Measurements from ENCODE around the gene PTMS. TPM values are rescaled to one million over a fixed set of nuclear protein-coding genes. Genes with fewer than 3 reads are reported as not detected.

PTMS gene
- total and polyA plus RNA-seq, 4 donors, result 358 to 584 (median 473) TPM

DNA sequence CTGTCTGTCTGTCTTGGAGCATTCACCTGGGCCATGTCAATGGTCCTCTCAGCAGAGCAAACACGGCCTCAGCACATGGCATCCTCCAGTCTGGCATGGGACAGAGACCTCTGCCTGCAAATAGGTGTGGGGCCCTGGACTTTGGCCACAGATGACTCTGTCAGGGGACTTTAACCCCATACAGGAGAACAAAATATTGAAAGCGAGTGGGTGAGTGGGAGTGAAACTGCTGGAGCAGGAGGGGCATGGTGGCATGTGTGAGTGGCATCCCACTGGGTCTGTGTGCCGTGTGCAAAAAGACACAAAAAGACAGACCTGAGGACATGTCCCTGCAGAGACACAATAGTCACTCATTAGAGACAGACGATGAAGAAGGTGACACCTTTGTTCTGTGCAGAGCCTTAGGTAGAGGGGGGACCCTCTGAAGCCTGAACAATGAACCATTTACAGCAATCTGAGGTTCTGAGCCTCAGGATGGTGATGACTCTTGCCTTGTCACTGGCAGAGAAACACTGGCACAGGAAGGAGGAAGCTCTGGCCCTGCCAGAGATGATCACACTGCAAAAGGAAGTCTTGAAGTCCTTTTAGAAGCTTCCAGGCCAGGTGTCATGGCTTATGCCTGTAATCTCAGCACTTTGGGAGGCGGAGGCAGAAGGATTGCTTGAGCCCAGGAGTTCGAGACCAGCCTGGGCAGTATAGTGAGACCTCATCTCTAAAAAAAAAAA, 13.7 kb downstream of the PTMS start:
- no peak for ATAC-seq (ENCODE audit: low FRiP score)
- no peaks in the 10 kb centered on the region for H3K36me3 ChIP-seq (ENCODE audit: control insufficient read depth in 1 of 2, insufficient read depth in 2 of 2, low read length in 1 of 2)

DNA sequence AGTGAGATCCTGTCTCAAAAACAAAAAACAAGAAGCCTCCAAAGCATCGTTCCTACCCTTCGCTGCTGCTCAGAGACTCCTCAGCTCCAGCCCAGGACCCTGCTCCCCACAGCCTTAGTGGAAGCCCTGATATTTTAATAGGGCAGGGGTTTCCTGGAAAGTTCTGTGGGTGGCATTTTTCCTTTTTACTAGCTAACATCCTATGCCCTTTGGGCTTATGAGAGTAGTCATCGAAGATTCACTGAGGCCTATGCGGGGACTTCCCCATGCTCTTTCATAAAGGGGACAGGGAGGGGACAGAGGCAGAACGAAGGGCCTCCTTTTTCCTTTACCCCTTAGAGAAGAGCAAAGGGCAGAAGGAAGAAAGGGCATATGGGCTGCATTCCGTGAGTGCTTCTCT, 14.4 kb downstream of the PTMS start:
- DNase-seq, result no peak
- Histone ChIP-seq H3K27ac (ENCODE audit: low read depth in 1 of 2, low read length in 2 of 2) (no peak overlapping the region), H3K36me3 (ENCODE audit: control insufficient read depth in 1 of 2, insufficient read depth in 2 of 2, low read length in 1 of 2) (no peaks in the 10 kb centered on the region), H3K9me3 (ENCODE audit: control insufficient read depth, low read length) (no peaks in the 10 kb centered on the region), H3K4me3 (ENCODE audit: low read length in 2 of 2) (no peak overlapping the region), H3K27me3 (ENCODE audit: control insufficient read depth in 1 of 2, insufficient read depth in 2 of 2, low read length in 1 of 2) (no peaks in the 10 kb centered on the region), H3K4me1 (ENCODE audit: control insufficient read depth in 1 of 2, insufficient read depth in 2 of 2, low read length in 2 of 2) (no peaks in the 10 kb centered on the region)
- intact Hi-C loops (cut with DNase I), result no loop called here
- ATAC-seq (ENCODE audit: low FRiP score), result no peak
- 91 to 94% methylated on average over 6 of the region's 6 CpGs for WGBS, 2 donors

More for the DNA sequence above, 13.7 kb downstream of the PTMS start:
- Histone ChIP-seq H3K27me3 (ENCODE audit: control insufficient read depth in 1 of 2, insufficient read depth in 2 of 2, low read length in 1 of 2) (no peaks in the 10 kb centered on the region), H3K4me3 (ENCODE audit: low read length in 2 of 2) (no peak overlapping the region), H3K4me1 (ENCODE audit: control insufficient read depth in 1 of 2, insufficient read depth in 2 of 2, low read length in 2 of 2) (no peaks in the 10 kb centered on the region), H3K9me3 (ENCODE audit: control insufficient read depth, low read length) (no peaks in the 10 kb centered on the region), H3K27ac (ENCODE audit: low read depth in 1 of 2, low read length in 2 of 2) (no peak overlapping the region)
- no peak for DNase-seq
- intact Hi-C loops (cut with DNase I), result loop anchor here (1.0 to 10.0 kb wide), 5 partner anchors 27 to 165 kb away; partner anchors contain the start of gene MLF2 (in 2 of the 2)
- WGBS, 2 donors, result 83 to 88% methylated on average over 6 of the region's 6 CpGs

DNA sequence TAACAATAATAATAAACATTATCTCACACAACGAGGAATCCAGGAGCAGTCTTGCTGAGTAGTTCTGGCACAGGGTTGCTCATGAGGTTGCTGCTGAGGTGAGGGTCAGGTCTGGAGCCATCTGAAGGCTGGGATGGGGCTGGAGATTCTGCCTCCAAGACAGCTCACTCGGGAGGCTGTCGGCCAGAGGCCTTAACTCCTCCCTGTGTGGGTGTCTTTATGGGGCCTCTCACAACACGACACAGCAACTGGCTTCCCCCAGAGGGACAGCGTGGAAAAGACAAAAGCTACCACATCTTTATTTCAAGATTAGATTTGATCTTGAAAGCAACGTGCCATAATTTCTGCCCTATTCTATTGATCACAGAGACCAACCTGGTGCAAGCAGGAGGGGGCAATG, 16.0 kb downstream of the PTMS start:
- intact Hi-C loops (cut with DNase I), result no loop called here
- no peaks in the 10 kb centered on the region for H3K4me1 ChIP-seq (ENCODE audit: control insufficient read depth in 1 of 2, insufficient read depth in 2 of 2, low read length in 2 of 2)
- H3K36me3 ChIP-seq (ENCODE audit: control insufficient read depth in 1 of 2, insufficient read depth in 2 of 2, low read length in 1 of 2), result no peaks in the 10 kb centered on the region
- no peak overlapping the region for H3K4me3 ChIP-seq (ENCODE audit: low read length in 2 of 2)
- no peaks in the 10 kb centered on the region for H3K9me3 ChIP-seq (ENCODE audit: control insufficient read depth, low read length)
- ATAC-seq (ENCODE audit: low FRiP score) (no peak), DNase-seq (no peak)
- 81 to 85% methylated on average over 6 of the region's 6 CpGs for WGBS, 2 donors
- no peaks in the 10 kb centered on the region for H3K27me3 ChIP-seq (ENCODE audit: control insufficient read depth in 1 of 2, insufficient read depth in 2 of 2, low read length in 1 of 2)
- no peak overlapping the region for H3K27ac ChIP-seq (ENCODE audit: low read depth in 1 of 2, low read length in 2 of 2)

DNA sequence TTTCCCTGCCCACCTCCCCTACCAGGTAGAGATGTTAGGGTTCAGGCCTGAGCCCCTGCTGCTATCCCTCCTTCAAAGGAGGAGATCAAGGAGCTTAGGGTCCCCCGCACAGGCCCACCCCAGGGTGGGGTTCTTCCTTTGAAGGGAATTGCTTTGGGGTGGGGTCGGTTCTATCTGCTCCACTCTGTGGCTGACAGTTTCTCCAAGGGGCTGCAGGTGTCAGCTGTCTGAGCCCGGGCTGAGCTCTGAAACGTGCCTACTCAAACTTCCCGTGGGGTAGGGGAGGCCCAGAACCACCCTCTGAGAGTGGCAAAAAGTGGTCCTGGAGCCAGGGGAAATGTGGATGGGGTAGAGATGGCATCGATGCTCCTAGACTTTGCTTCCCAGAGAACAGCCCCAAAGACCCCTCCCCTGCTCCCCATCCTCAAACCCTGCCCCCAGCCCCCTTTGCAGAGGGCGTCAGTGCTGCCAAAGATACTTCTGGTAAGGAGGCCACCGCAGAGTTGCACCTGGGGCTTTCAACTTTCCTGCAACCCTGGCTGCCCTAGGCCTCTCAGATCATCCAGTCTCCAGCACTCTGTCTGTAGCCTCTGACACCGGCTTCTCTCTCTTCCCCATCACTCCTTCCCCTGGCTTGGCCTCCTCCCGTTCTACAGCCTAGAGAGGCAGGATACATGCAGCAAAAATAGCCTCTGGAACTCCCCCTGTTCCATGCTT, 16.8 kb downstream of the PTMS start:
- 78 to 82% methylated on average over 10 of the region's 10 CpGs for WGBS, 2 donors
- Histone ChIP-seq H3K9me3 (ENCODE audit: control insufficient read depth, low read length) (no peaks in the 10 kb centered on the region), H3K27ac (ENCODE audit: low read depth in 1 of 2, low read length in 2 of 2) (no peak overlapping the region), H3K27me3 (ENCODE audit: control insufficient read depth in 1 of 2, insufficient read depth in 2 of 2, low read length in 1 of 2) (no peaks in the 10 kb centered on the region), H3K4me1 (ENCODE audit: control insufficient read depth in 1 of 2, insufficient read depth in 2 of 2, low read length in 2 of 2) (no peaks in the 10 kb centered on the region), H3K36me3 (ENCODE audit: control insufficient read depth in 1 of 2, insufficient read depth in 2 of 2, low read length in 1 of 2) (no peaks in the 10 kb centered on the region), H3K4me3 (ENCODE audit: low read length in 2 of 2) (no peak overlapping the region)
- intact Hi-C loops (cut with DNase I), result no loop called here
- ATAC-seq (ENCODE audit: low FRiP score) (no peak), DNase-seq (no peak)

DNA sequence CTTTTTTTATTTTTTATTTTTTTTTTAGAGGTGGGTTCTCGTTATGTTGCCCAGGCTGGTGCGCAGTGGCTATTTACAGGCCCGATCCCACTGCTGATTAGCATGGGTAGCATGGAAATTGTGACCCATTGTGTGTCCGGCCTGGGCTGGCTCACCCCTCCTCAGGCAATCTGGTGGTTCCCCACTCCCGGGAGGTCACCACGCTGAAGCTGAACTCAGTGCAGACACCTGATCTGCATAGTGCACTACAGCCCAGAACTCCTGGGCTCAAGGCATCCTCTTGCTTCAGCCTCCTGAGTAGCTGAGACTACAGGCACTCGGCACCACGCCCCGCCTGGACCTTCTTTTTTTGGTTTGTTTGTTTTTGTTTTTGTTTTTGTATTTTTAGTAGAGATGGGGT, 17.7 kb downstream of the PTMS start:
- DNase-seq (no peak), ATAC-seq (ENCODE audit: low FRiP score) (no peak)
- intact Hi-C loops (cut with DNase I), result no loop called here
- 92% methylated on average over 9 of the region's 9 CpGs for WGBS, 2 donors
- no peaks in the 10 kb centered on the region for H3K36me3 ChIP-seq (ENCODE audit: control insufficient read depth in 1 of 2, insufficient read depth in 2 of 2, low read length in 1 of 2)
- H3K4me3 ChIP-seq (ENCODE audit: low read length in 2 of 2), result no peak overlapping the region
- no peaks in the 10 kb centered on the region for H3K4me1 ChIP-seq (ENCODE audit: control insufficient read depth in 1 of 2, insufficient read depth in 2 of 2, low read length in 2 of 2)
- H3K27ac ChIP-seq (ENCODE audit: low read depth in 1 of 2, low read length in 2 of 2), result no peak overlapping the region
- no peaks in the 10 kb centered on the region for H3K27me3 ChIP-seq (ENCODE audit: control insufficient read depth in 1 of 2, insufficient read depth in 2 of 2, low read length in 1 of 2)
- H3K9me3 ChIP-seq (ENCODE audit: control insufficient read depth, low read length), result no peaks in the 10 kb centered on the region

DNA sequence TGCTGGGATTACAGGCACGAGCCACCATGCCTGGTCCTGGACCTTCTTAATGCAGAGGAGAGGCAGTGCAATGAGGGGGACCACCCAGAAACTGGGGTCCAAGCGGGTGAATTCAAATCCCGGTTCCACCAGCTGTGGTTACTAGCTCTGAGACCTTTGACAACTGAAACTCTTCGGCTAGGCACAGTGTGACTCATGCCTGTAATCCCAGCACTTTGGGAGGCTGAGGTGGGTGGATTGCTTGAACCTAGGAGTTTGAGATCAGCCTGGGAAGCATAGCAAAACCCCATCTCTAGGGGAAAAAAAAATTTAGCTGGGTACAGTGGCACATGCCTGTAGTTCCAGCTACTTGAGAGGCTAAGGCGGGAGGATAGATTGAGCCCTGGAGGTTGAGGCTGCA, 18.1 kb downstream of the PTMS start:
- H3K27ac ChIP-seq (ENCODE audit: low read depth in 1 of 2, low read length in 2 of 2), result no peak overlapping the region
- no peaks in the 10 kb centered on the region for H3K4me1 ChIP-seq (ENCODE audit: control insufficient read depth in 1 of 2, insufficient read depth in 2 of 2, low read length in 2 of 2)
- H3K27me3 ChIP-seq (ENCODE audit: control insufficient read depth in 1 of 2, insufficient read depth in 2 of 2, low read length in 1 of 2), result no peaks in the 10 kb centered on the region
- 77 to 85% methylated on average over 5 of the region's 5 CpGs for WGBS, 2 donors
- ATAC-seq (ENCODE audit: low FRiP score) (no peak), DNase-seq (no peak)
- intact Hi-C loops (cut with DNase I), result no loop called here
- no peaks in the 10 kb centered on the region for H3K36me3 ChIP-seq (ENCODE audit: control insufficient read depth in 1 of 2, insufficient read depth in 2 of 2, low read length in 1 of 2)
- no peaks in the 10 kb centered on the region for H3K9me3 ChIP-seq (ENCODE audit: control insufficient read depth, low read length)
- no peak overlapping the region for H3K4me3 ChIP-seq (ENCODE audit: low read length in 2 of 2)

DNA sequence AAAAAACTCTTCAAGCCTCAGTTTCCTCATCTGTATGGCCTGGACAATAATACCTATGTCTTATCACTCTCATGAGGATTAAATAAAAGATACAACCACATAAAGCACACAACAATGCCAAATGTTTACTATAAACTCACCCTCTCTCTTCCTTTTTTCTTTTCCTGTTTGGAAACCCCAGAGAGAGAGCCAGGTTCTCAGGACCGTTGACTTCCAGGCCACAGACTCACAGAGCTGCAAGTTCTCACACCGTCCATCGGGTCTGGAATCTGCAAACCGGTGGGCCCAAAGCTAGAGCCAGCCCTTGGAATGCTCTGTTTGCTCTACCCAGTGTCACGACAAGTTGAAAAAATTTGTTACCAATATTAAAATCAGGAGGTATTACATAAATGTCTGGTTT, 18.6 kb downstream of the PTMS start:
- 73 to 74% methylated on average over 5 of the region's 5 CpGs for WGBS, 2 donors
- DNase-seq (no peak), ATAC-seq (ENCODE audit: low FRiP score) (no peak)
- intact Hi-C loops (cut with DNase I), result no loop called here
- Histone ChIP-seq H3K4me1 (ENCODE audit: control insufficient read depth in 1 of 2, insufficient read depth in 2 of 2, low read length in 2 of 2) (no peaks in the 10 kb centered on the region), H3K27ac (ENCODE audit: low read depth in 1 of 2, low read length in 2 of 2) (no peak overlapping the region), H3K4me3 (ENCODE audit: low read length in 2 of 2) (no peak overlapping the region), H3K27me3 (ENCODE audit: control insufficient read depth in 1 of 2, insufficient read depth in 2 of 2, low read length in 1 of 2) (no peaks in the 10 kb centered on the region), H3K9me3 (ENCODE audit: control insufficient read depth, low read length) (no peaks in the 10 kb centered on the region), H3K36me3 (ENCODE audit: control insufficient read depth in 1 of 2, insufficient read depth in 2 of 2, low read length in 1 of 2) (no peaks in the 10 kb centered on the region)

DNA sequence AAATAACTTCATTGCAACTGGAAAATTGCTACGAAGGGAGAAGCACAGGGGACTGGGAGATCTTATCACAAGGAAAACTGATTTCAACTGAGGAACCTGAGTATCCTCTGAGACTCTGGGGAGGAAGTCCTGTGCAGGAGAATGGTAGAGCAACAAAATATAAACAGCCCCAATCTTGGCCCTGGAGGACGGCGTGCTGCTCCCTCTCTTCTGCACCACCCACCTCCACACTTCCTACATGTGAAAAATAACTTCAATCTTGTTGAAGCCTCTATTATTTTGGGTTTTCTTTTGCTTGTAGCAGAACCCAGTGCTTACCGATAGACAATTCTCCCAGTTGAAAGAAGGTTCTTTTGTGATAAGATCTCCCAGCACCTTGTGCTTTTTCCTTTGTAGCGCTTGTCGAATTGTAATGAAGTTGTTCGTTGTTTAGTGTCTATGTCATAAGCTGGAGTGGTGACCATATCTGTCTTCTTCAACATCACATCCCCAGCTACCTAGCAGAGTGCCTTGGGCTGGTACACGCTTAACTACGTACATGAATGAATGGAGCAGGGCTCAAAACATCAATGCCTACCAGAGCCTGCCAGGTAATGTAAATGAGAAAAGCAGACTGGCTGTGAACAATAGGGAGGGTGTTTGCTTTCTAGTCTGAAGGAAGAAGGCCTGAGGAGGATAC, 20.4 kb downstream of the PTMS start:
- H3K27me3 ChIP-seq (ENCODE audit: control insufficient read depth in 1 of 2, insufficient read depth in 2 of 2, low read length in 1 of 2), result no peaks in the 10 kb centered on the region
- no peak overlapping the region for H3K4me3 ChIP-seq (ENCODE audit: low read length in 2 of 2)
- no peaks in the 10 kb centered on the region for H3K4me1 ChIP-seq (ENCODE audit: control insufficient read depth in 1 of 2, insufficient read depth in 2 of 2, low read length in 2 of 2)
- intact Hi-C loops (cut with DNase I), result no loop called here
- ATAC-seq (ENCODE audit: low FRiP score) (no peak), DNase-seq (no peak)
- H3K27ac ChIP-seq (ENCODE audit: low read depth in 1 of 2, low read length in 2 of 2), result no peak overlapping the region
- no peaks in the 10 kb centered on the region for H3K9me3 ChIP-seq (ENCODE audit: control insufficient read depth, low read length)
- no peaks in the 10 kb centered on the region for H3K36me3 ChIP-seq (ENCODE audit: control insufficient read depth in 1 of 2, insufficient read depth in 2 of 2, low read length in 1 of 2)
- WGBS, 2 donors, result 80 to 81% methylated on average over 9 of the region's 9 CpGs
